GM12872 (cell line): ENCODE measurements around the gene TM2D3.
A peak's percentile ranks its signal among the peaks of the same experiment; 100 is the strongest.

ENCODE experiments used
- TF ChIP-seq, protein P1 (sequence below): IDR thresholded peaks from 3 replicates; pipeline ENCODE4 v1.5.1; 2011; ENCODE audit warnings: low read depth, mild to moderate bottlenecking, low read length, moderate library complexity; ENCODE audit not compliant: insufficient read depth

Gene TM2D3

DNA sequence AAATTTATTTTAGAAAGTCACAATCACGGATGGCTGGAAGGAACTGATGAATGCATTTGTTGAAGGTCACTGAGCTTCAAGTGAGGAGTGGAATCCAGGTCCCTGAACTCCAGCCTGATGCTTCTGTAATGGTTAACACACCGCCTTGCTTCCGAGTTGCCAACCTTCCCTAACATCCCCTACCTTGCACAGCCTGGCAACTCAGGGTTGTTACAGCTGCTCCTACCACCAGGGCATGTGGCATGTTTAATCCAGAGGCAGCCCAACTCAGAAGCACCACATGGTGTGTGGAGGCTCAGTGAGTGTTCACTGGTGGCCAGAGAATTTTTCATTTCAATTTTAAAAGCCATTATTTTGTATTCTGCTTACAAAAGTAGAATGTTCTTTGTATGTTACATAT lies 4.9 kb downstream of the TM2D3 start:
- TF ChIP-seq, protein P1, sequence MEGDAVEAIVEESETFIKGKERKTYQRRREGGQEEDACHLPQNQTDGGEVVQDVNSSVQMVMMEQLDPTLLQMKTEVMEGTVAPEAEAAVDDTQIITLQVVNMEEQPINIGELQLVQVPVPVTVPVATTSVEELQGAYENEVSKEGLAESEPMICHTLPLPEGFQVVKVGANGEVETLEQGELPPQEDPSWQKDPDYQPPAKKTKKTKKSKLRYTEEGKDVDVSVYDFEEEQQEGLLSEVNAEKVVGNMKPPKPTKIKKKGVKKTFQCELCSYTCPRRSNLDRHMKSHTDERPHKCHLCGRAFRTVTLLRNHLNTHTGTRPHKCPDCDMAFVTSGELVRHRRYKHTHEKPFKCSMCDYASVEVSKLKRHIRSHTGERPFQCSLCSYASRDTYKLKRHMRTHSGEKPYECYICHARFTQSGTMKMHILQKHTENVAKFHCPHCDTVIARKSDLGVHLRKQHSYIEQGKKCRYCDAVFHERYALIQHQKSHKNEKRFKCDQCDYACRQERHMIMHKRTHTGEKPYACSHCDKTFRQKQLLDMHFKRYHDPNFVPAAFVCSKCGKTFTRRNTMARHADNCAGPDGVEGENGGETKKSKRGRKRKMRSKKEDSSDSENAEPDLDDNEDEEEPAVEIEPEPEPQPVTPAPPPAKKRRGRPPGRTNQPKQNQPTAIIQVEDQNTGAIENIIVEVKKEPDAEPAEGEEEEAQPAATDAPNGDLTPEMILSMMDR = no peak

DNA sequence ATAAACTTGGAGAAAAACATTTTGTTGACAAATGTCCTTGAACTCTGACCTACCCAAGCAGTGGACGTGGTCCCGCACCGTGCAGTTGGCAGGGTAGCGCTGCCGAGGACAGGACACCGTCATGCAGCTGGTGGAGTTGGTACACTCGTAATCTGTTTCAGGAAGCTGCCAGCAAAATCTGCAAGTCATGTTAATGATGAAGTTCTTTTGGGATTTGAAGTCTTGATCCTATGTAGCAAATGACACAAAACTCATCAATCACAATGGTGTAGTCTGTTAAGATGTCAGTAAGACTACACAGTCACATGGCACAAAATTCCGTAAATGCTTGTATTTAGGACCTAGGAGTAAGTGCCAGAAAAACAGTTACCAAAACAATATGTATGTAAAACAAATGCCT lies 5.5 kb downstream of the TM2D3 start:
- TF ChIP-seq, protein P1 = no peak

DNA sequence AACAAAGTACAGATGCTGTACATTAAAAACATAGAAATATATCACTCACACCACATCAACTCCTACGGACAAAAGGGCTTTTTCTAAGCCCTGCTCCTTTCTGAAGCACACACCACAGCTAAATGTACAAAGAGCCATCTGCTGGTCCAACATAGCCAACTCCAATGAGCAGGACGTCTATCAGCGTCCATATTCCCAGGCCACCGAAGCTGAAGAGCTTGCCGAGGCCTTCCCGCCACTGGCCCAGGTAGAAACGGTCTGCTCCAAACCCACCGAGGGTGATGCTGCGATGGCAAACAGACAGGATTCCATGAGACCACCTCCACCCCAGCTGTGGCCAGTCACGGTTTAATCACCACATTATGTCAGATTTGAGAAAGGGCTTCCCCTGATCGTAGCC lies 9.8 kb downstream of the TM2D3 start:
- TF ChIP-seq, protein P1 = no peak

DNA sequence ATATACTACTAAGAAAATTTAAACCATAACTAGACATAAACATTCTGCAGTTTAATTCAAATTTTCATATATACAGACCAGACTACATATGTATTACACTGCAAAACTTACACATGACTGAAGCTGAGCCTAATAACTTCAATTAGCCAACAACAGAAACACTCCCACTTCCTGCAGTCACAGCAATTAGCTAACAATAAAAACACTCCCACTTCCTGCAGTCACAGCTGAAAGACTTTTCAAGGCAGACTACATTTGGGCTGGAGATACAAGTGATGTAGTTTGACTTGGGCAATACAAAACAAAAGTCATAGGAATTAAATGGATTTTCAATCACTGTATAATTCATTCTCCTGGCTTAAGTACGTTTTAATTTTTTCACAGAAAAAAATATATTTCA lies 10.3 kb downstream of the TM2D3 start:
- TF ChIP-seq, protein P1 = no peak

DNA sequence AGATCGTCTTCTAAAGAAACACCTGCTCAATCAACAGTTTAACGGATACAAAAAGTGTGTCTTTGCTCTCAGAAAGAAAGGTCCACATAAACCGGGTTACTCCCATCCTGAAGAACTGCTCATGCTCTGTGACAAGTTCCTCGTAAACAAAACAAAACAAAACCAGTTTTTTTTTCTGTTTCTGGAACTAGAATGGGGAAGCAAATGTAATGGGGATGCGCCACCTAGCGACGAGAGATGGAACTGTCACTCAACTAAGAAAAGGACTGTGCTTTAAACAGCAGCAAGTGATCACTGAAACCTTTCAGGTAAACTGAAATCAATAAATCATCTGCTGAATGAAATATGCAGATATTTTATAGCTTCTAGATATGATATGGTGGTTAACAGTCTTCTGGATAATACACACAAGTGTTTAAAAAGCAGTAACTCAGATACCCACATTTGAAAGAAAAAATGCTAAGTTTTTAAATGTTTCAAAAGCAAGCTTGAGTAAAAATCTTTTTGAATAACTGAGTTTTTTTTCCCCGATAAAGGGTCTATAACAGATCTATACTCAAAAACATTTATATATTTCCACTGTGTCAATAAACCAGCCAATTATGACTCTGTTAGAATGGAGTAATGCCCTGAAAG lies 10.9 kb downstream of the TM2D3 start:
- TF ChIP-seq, protein P1 = peak; percentile 88

DNA sequence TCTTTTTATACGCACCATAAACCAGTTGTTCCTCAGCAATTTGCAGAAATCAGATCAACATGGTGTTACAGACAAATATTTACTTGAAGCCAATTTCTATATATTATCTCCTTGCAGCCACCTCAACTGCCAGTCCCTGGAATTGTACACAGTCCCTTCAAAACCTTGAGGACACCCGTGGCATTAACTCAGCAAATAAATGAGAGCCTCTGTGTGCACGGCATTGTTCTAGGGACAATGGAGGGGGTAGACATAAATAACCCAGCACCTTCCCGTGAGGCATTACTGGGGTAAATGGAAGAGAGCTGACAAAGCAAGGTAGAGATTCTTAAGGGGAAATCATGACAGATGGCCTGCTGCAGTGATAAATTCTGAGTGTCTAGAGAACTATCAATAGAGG lies 12.5 kb downstream of the TM2D3 start:
- TF ChIP-seq, protein P1 = no peak

DNA sequence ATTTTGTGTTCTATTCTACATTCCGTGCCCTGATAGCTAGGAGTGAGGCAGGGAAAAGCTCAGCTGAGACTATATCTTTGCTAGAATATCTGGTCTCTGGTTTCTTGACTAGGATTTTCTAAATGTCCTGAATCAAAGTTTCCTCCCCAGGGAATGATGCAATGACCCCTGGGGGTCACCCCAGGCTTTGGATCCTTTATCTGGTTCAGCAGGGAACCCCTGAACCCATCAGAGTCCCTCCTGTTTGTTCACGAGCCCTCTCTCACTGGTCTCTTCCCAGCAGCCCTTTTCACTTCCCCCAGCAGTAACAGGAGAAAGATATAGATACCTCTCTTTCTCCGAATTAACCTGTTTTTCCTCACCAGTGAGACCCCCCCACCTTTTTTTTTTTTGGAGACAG lies 14.3 kb downstream of the TM2D3 start:
- TF ChIP-seq, protein P1 = no peak
